HL-60/S4 treated with phorbol 12-myristate 13-acetate at 8.2 ng/mL for 4 days and 3 days (cell line): ENCODE data around the gene STARD7.
"Not testable (repeated sequence)": the region's sequence is repeated elsewhere in the genome, so short reads cannot be mapped to it uniquely, and the experiment has no call there.

ENCODE experiments used
- in situ Hi-C: fragments of 300-500 bp; cut with MboI; formaldehyde crosslinking; loops from 2 replicates; pipeline ENCODE4 v1.15.0; 2022; ENCODE audit warnings: low sequenced_read_pairs

Gene STARD7

GRCh38 chr2:96167407-96168013 lies 41.1 kb downstream of the STARD7 start:
- in situ Hi-C loops = no loop called here

- in situ Hi-C loops = no loop called here
Measured at GRCh38 chr2:96164459-96165184, 44.0 kb downstream of the STARD7 start.

GRCh38 chr2:96163768-96164429 lies 44.7 kb downstream of the STARD7 start:
- in situ Hi-C loops = no loop called here

- in situ Hi-C loops = no loop called here
Measured at GRCh38 chr2:96163415-96163767, 45.2 kb downstream of the STARD7 start.

GRCh38 chr2:96161898-96162297 lies 46.7 kb downstream of the STARD7 start:
- in situ Hi-C loops = no loop called here

GRCh38 chr2:96160366-96160765 lies 48.3 kb downstream of the STARD7 start:
- in situ Hi-C loops = not testable (repeated sequence)

GRCh38 chr2:96159084-96159830 lies 49.4 kb downstream of the STARD7 start:
- in situ Hi-C loops = no loop called here

- in situ Hi-C loops = no loop called here
Measured at GRCh38 chr2:96158554-96158940, 50.1 kb downstream of the STARD7 start.

GRCh38 chr2:96157649-96158553 lies 50.7 kb downstream of the STARD7 start:
- in situ Hi-C loops = no loop called here

GRCh38 chr2:96156926-96157648 lies 51.5 kb downstream of the STARD7 start:
- in situ Hi-C loops = no loop called here

GRCh38 chr2:96156011-96156820 lies 52.4 kb downstream of the STARD7 start:
- in situ Hi-C loops = no loop called here

GRCh38 chr2:96154506-96155380 lies 53.9 kb downstream of the STARD7 start:
- in situ Hi-C loops = no loop called here

GRCh38 chr2:96153991-96154431 lies 54.6 kb downstream of the STARD7 start:
- in situ Hi-C loops = no loop called here

- in situ Hi-C loops = no loop called here
Measured at GRCh38 chr2:96153291-96153713, 55.3 kb downstream of the STARD7 start.

GRCh38 chr2:96152304-96153161 lies 56.1 kb downstream of the STARD7 start:
- in situ Hi-C loops = no loop called here

- in situ Hi-C loops = no loop called here
Measured at GRCh38 chr2:96151595-96152303, 56.9 kb downstream of the STARD7 start.
